Gastroesophageal sphincter (tissue), 4 donors: ENCODE measurements around the gene PSMD3. TPM values are rescaled to one million over a fixed set of nuclear protein-coding genes. Genes with fewer than 3 reads are reported as not detected.

ENCODE experiments used
- ATAC-seq: fragments of 150-250 bp; one replicate; pipeline ENCODE4 v1.9.1; 2016; ENCODE audit warnings: mild to moderate bottlenecking, moderate library complexity
- H3K27ac ChIP-seq, 4 donors: fragments of 200-600 bp; sonication (generic) in 3 of 4; 1 replicate in 3 of 4; 2 replicates in 1 of 4; pipeline ENCODE4 v1.5.1; 2016 to 2019
- H3K27me3 ChIP-seq: fragments of 200-600 bp; sonication (generic); one replicate; pipeline ENCODE4 v1.5.1; 2019
- H3K36me3 ChIP-seq, 2 donors: fragments of 200-600 bp; sonication (generic); one replicate each; pipeline ENCODE4 v1.5.1; 2019; ENCODE audit warnings: control low read depth in 1 of 2
- H3K4me1 ChIP-seq, 3 donors: fragments of 200-600 bp; sonication (generic); 1 replicate in 2 of 3; 2 replicates in 1 of 3; pipeline ENCODE4 v1.5.1; 2016 to 2019; ENCODE audit warnings: control low read depth in 2 of 3
- H3K4me3 ChIP-seq, 2 donors: fragments of 200-600 bp; sonication (generic); one replicate each; pipeline ENCODE4 v1.5.1; 2019; ENCODE audit warnings: mild to moderate bottlenecking in 1 of 2, moderate library complexity in 1 of 2
- H3K9me3 ChIP-seq, 3 donors: fragments of 200-600 bp; sonication (generic); one replicate each; pipeline ENCODE4 v1.5.1; 2017 to 2019; ENCODE audit warnings: control low read depth in 2 of 3
- EP300 ChIP-seq: sonication (generic); formaldehyde crosslinking; IDR thresholded peaks from one replicate; pipeline ENCODE4 v1.6.1; 2017; ENCODE audit warnings: antibody characterized with exemption, mild to moderate bottlenecking
- POLR2A ChIP-seq, 2 donors: fragments of 450-650 bp; IDR thresholded peaks; one replicate each; pipeline ENCODE4 v1.6.1; 2017; ENCODE audit warnings: antibody characterized with exemption in 2 of 2, mild to moderate bottlenecking in 2 of 2, moderate library complexity in 1 of 2
- POLR2AphosphoS5 ChIP-seq: sonication (generic); formaldehyde crosslinking; IDR thresholded peaks from one replicate; pipeline ENCODE4 v1.6.1; 2017; ENCODE audit warnings: antibody characterized with exemption
- WGBS, 2 donors: methylation state at CpG; one replicate each; pipeline ENCODE4 v1.1.5; 2018; ENCODE audit warnings: low coverage in 1 of 2; 5-methylcytosine and 5-hydroxymethylcytosine counted together
- total RNA-seq, 4 donors: library from RNA; depleted of rRNA; stranded (reverse); fragments of >200 nt; gene quantifications; one replicate each; pipeline ENCODE4 v1.1.0, GENCODE V29; 2016
- TF ChIP-seq, protein P1 (sequence below), 4 experiments: fragments of 200-600 bp in 2 of 4; fragments of 450-650 bp in 2 of 4; sonication (generic) in 1 of 4; IDR thresholded peaks; one replicate each; pipeline ENCODE4 v1.5.1; 2017 to 2019; ENCODE audit warnings: antibody characterized with exemption in 4 of 4, mild to moderate bottlenecking in 2 of 4, moderate library complexity in 2 of 4

The PSMD3 gene
- total RNA-seq, result 100 to 1,000 TPM in 1 of 4 donors, 10 to 100 TPM in 3; 65.1 to 105 (median 78.8) TPM

DNA sequence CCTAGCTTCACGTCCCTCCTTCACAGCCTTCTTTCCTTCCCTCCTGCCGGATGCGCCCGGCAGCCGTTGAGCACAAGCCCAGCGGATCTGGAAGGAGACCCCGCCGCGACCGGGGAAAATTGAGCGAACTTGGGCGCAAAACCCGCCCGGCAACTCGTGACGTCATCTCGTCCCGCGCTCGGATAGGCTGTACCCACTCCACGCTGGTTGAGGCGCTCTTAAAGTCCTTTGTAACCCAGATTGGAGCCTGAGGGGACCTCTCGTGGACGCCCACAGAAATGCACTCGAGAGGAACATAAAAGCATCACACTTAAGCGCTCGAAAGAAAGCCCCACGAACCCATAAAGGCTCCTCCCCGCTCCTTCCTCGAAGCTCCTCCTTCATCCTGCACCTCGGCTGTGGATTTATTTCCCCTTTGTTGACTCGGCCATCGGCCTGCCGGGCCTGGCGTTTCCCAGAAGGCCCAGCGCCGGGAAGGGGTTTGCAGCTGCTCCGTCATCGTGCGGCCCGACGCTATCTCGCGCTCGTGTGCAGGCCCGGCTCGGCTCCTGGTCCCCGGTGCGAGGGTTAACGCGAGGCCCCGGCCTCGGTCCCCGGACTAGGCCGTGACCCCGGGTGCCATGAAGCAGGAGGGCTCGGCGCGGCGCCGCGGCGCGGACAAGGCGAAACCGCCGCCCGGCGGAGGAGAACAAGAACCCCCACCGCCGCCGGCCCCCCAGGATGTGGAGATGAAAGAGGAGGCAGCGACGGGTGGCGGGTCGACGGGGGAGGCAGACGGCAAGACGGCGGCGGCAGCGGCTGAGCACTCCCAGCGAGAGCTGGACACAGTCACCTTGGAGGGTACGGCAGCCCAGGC is at the start of gene PSMD3:
Gene PSMD3, plus strand, starts transcription at position 457 of the 856 bp plus-strand sequence. Its CDS starts 164 bp downstream, at position 621.
- Histone ChIP-seq H3K36me3 (peaks cover 0 to 21% of the 10 kb centered on the region in 2 donors), H3K27ac (peak within 1 kb of the TSS; percentile 89 to 98 (median 94)), H3K9me3 (no peaks in the 10 kb centered on the region), H3K4me3 (peak within 1 kb of the TSS; percentile 67 to 97), H3K27me3 (peaks cover 18% of the 10 kb centered on the region), H3K4me1 (peaks cover 0 to 38% (median 17%) of the 10 kb centered on the region in 3 donors)
- peak; percentile 87 for TF ChIP-seq POLR2A (IDR thresholded peaks at IDR 0.05)
- TF ChIP-seq, protein P1, sequence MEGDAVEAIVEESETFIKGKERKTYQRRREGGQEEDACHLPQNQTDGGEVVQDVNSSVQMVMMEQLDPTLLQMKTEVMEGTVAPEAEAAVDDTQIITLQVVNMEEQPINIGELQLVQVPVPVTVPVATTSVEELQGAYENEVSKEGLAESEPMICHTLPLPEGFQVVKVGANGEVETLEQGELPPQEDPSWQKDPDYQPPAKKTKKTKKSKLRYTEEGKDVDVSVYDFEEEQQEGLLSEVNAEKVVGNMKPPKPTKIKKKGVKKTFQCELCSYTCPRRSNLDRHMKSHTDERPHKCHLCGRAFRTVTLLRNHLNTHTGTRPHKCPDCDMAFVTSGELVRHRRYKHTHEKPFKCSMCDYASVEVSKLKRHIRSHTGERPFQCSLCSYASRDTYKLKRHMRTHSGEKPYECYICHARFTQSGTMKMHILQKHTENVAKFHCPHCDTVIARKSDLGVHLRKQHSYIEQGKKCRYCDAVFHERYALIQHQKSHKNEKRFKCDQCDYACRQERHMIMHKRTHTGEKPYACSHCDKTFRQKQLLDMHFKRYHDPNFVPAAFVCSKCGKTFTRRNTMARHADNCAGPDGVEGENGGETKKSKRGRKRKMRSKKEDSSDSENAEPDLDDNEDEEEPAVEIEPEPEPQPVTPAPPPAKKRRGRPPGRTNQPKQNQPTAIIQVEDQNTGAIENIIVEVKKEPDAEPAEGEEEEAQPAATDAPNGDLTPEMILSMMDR (IDR thresholded peaks at IDR 0.05), result peak; percentile 46 to 94 (median 88)
- no peak for TF ChIP-seq EP300
- peak; percentile 97 for TF ChIP-seq POLR2AphosphoS5
- ATAC-seq, result peak; percentile 99
- WGBS, 2 donors, result 0% methylated on average over 1 to 8 of the region's 84 CpGs

DNA sequence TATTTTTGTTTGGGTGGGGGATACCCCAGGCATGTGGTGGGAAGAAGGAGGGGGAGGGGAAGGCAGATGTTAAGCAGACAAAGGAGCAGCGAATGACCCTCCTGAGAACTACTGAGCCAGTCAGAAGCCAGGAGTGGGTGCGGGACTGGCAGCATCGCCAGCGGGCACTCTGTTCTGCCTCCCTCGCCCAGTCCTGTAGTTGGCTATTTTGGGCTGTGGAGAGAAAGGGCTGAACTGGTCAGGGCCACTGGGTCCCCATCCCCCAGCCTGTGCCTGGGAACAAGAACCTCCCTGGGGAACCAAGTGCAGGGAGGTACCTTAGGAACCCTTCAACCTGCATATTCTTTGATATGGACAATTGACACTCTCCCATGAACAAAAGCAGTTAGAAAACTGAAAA is 46.7 kb upstream of the PSMD3 start:
- peaks cover 0 to 11% (median 2%) of the 10 kb centered on the region in 3 donors for H3K4me1 ChIP-seq
- TF ChIP-seq, protein P1 (IDR thresholded peaks at IDR 0.05), result no peak
- TF ChIP-seq EP300, result no peak
- no peak for TF ChIP-seq POLR2A (IDR thresholded peaks at IDR 0.05)
- no peak for TF ChIP-seq POLR2AphosphoS5
- H3K27ac ChIP-seq, result no peak overlapping the region
- no peaks in the 10 kb centered on the region for H3K36me3 ChIP-seq
- no peaks in the 10 kb centered on the region for H3K9me3 ChIP-seq
- H3K4me3 ChIP-seq, result no peak overlapping the region
- no CpG with 5 or more reads among the region's 5 CpGs for WGBS, 2 donors
- ATAC-seq, result no peak
- no peaks in the 10 kb centered on the region for H3K27me3 ChIP-seq

GRCh38 chr17:39934324-39934723 is 46.3 kb upstream of the PSMD3 start:
- no peak for ATAC-seq
- Histone ChIP-seq H3K27me3 (no peaks in the 10 kb centered on the region), H3K9me3 (no peaks in the 10 kb centered on the region), H3K4me3 (no peak overlapping the region), H3K36me3 (no peaks in the 10 kb centered on the region), H3K4me1 (peaks cover 0 to 7% (median 0%) of the 10 kb centered on the region in 3 donors), H3K27ac (no peak overlapping the region)
- TF ChIP-seq, protein P1 (IDR thresholded peaks at IDR 0.05), result no peak
- no peak for TF ChIP-seq EP300
- TF ChIP-seq POLR2AphosphoS5, result no peak
- no peak for TF ChIP-seq POLR2A (IDR thresholded peaks at IDR 0.05)
- WGBS, 2 donors, result 85 to 92% methylated on average over 2 to 4 of the region's 5 CpGs

- TF ChIP-seq, protein P1 (IDR thresholded peaks at IDR 0.05), result no peak
- Histone ChIP-seq H3K4me3 (no peak overlapping the region), H3K4me1 (no peaks in the 10 kb centered on the region), H3K36me3 (no peaks in the 10 kb centered on the region), H3K9me3 (no peaks in the 10 kb centered on the region), H3K27ac (no peak overlapping the region), H3K27me3 (peaks cover 11% of the 10 kb centered on the region)
- WGBS, 2 donors, result 33% methylated on average over 1 of the region's 3 CpGs; no CpG with 5 or more reads in 1 of the 2 donors
- ATAC-seq, result no peak
Measured at GRCh38 chr17:39935909-39936308, 44.7 kb upstream of the PSMD3 start.

DNA sequence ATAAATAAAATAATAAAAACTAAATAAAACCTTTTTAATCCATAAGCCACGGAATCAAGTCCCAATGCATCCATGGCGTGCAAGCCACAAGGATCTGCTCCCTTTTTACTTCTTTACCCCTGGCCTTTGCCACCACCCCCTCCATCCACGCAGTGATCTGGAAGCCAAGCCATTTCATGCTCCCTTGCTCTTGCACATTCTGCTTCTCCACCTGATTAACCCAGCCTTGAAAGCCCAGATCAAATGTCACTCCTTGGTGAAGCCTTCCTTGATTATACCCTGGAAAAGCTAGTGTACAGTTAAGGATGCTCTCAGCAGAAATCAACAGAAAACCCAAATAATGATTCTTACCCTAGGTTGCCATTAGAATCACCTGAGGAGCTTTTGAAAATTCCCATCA is 43.2 kb upstream of the PSMD3 start:
- Histone ChIP-seq H3K27me3 (peaks cover 21% of the 10 kb centered on the region), H3K4me3 (no peak overlapping the region), H3K9me3 (no peaks in the 10 kb centered on the region), H3K4me1 (no peaks in the 10 kb centered on the region), H3K27ac (no peak overlapping the region), H3K36me3 (no peaks in the 10 kb centered on the region)
- TF ChIP-seq EP300 (no peak), POLR2A (IDR thresholded peaks at IDR 0.05) (no peak), POLR2AphosphoS5 (no peak)
- TF ChIP-seq, protein P1 (IDR thresholded peaks at IDR 0.05), result no peak
- 84 to 86% methylated on average over 3 of the region's 3 CpGs for WGBS, 2 donors
- no peak for ATAC-seq
